ENCODE results near the gene ZNF202. TPM values are rescaled to one million over a fixed set of nuclear protein-coding genes. Genes with fewer than 3 reads are reported as not detected.

Gene ZNF202
- total RNA-seq, 1 donor from 2014 or later: 23.3 TPM

DNA sequence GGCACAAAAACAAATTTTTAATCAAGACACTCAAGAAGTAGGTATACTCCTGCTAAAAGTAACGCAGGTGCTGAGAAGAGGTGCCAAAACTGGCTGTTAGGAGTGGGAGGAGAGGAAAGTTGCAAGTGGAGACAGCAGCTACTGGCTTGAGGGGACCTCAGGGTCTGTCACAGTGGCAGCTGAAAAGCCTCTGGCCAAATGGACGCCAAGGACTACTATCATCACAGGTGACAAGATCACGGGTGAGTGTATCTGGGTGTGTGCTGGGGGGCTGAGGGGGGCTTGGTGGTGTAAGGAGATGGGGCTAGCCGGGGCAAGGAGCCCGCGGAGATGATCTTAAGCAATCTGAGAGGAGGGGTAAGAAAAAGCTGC lies 687 bp downstream of the ZNF202 start:
- DNase-seq (ENCODE audit: low spot score in 2 of 2, unreplicated experiment in 2 of 2): no peak

DNA sequence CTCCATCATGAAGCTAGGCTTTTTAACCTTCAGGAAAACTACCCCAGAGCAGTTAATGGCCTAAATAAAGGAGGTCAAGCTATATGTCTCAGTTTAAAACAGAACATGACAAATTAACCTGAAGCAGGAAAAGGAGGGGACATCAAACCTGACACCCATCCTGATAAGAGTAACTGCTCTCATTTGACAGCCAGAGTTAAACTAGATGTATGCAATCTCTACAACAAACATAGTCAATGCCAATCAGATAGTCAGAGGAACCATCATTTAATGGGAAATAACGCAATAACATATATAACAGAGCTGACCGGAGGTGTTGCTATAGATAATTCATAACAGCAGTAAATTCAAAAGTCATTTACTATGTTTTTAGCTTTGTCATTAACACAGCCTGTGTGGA lies 3.1 kb downstream of the ZNF202 start:
- Mint-ChIP-seq H3K27me3 (ENCODE audit: low read depth) (no peaks in the 10 kb centered on the region), H3K36me3 (peaks cover 29% of the 10 kb centered on the region), H3K4me1 (peaks cover 21% of the 10 kb centered on the region), H3K4me3 (no peak overlapping the region), H3K27ac (no peak overlapping the region), H3K9me3 (peaks cover 7% of the 10 kb centered on the region)
- DNase-seq (ENCODE audit: low spot score in 2 of 2, unreplicated experiment in 2 of 2): no peak
- TF ChIP-seq CTCF (IDR thresholded peaks at IDR 0.05; ENCODE audit: unreplicated experiment): no peak

More for the DNA sequence above, 687 bp downstream of the ZNF202 start:
- peaks cover 20% of the 10 kb centered on the region for H3K36me3 Mint-ChIP-seq
- peaks cover 7% of the 10 kb centered on the region for H3K9me3 Mint-ChIP-seq
- peaks cover 21% of the 10 kb centered on the region for H3K4me1 Mint-ChIP-seq
- TF ChIP-seq CTCF (IDR thresholded peaks at IDR 0.05; ENCODE audit: unreplicated experiment): no peak
- peak overlapping the region; percentile 79 for H3K4me3 Mint-ChIP-seq
- peak overlapping the region; percentile 95 for H3K27ac Mint-ChIP-seq
- H3K27me3 Mint-ChIP-seq (ENCODE audit: low read depth): no peaks in the 10 kb centered on the region

DNA sequence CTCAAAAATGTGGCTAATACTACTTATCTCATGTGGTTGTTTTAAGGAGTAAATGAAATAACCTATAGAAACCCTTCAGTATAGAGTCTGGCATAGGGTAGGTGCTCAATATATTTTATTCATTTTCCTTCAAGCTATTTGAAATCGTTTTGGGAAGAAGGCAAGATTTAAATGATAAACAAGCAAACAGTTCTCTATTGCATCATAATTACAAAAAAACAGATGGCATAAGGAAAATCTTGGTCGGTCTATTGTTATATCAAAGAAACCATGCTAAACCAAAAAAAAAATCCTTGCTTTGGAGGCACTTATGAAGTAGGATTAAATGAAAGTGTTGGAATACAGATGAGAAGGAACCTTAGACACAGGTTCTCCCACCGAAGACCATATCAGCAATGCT lies 4.7 kb downstream of the ZNF202 start:
- Mint-ChIP-seq H3K4me3 (no peak overlapping the region), H3K27ac (no peak overlapping the region), H3K9me3 (peaks cover 7% of the 10 kb centered on the region), H3K27me3 (ENCODE audit: low read depth) (no peaks in the 10 kb centered on the region), H3K36me3 (peaks cover 29% of the 10 kb centered on the region), H3K4me1 (peaks cover 13% of the 10 kb centered on the region)
- DNase-seq (ENCODE audit: low spot score in 2 of 2, unreplicated experiment in 2 of 2): no peak
- no peak for TF ChIP-seq CTCF (IDR thresholded peaks at IDR 0.05; ENCODE audit: unreplicated experiment)

GRCh38 chr11:123729602-123730001 lies 11.9 kb downstream of the ZNF202 start:
- Mint-ChIP-seq H3K27me3 (ENCODE audit: low read depth) (no peaks in the 10 kb centered on the region), H3K4me1 (no peaks in the 10 kb centered on the region), H3K9me3 (peaks cover 15% of the 10 kb centered on the region), H3K4me3 (no peak overlapping the region), H3K27ac (no peak overlapping the region), H3K36me3 (peaks cover 57% of the 10 kb centered on the region)
- no peak for TF ChIP-seq CTCF (IDR thresholded peaks at IDR 0.05; ENCODE audit: unreplicated experiment)
- no peak for DNase-seq (ENCODE audit: low spot score in 2 of 2, unreplicated experiment in 2 of 2)

- no peak overlapping the region for H3K4me3 Mint-ChIP-seq
- no peak for DNase-seq (ENCODE audit: low spot score in 2 of 2, unreplicated experiment in 2 of 2)
- H3K27me3 Mint-ChIP-seq (ENCODE audit: low read depth): no peaks in the 10 kb centered on the region
- H3K4me1 Mint-ChIP-seq: no peaks in the 10 kb centered on the region
- peaks cover 67% of the 10 kb centered on the region for H3K36me3 Mint-ChIP-seq
- peaks cover 17% of the 10 kb centered on the region for H3K9me3 Mint-ChIP-seq
- TF ChIP-seq CTCF (IDR thresholded peaks at IDR 0.05; ENCODE audit: unreplicated experiment): no peak
- H3K27ac Mint-ChIP-seq: no peak overlapping the region
Measured at GRCh38 chr11:123725995-123726655, 15.3 kb downstream of the ZNF202 start.
